IPS-NIHi7 (cell line): ENCODE data around the gene ST6GALNAC5.

ENCODE experiments used
- DNase-seq: peaks from one replicate; pipeline ENCODE4 v3.0.0; 2012; ENCODE audit warnings: mixed read lengths; ENCODE audit errors: extremely low spot score

ST6GALNAC5 gene

GRCh38 chr1:77012066-77012465, 144.8 kb downstream of the ST6GALNAC5 start:
- DNase-seq = no peak

GRCh38 chr1:77014073-77014788, 147.0 kb downstream of the ST6GALNAC5 start:
- no peak for DNase-seq

- DNase-seq = no peak
Observed at GRCh38 chr1:77015748-77016341, 148.6 kb downstream of the ST6GALNAC5 start.

- no peak for DNase-seq
Observed at GRCh38 chr1:77016386-77016985, 149.2 kb downstream of the ST6GALNAC5 start.

GRCh38 chr1:77018311-77018710, 151.0 kb downstream of the ST6GALNAC5 start:
- DNase-seq = no peak

GRCh38 chr1:77018761-77019160, 151.5 kb downstream of the ST6GALNAC5 start:
- peak; percentile 40 for DNase-seq

GRCh38 chr1:77021732-77022131, 154.5 kb downstream of the ST6GALNAC5 start:
- DNase-seq = no peak

GRCh38 chr1:77024500-77024899, 157.2 kb downstream of the ST6GALNAC5 start:
- peak; percentile 34 for DNase-seq

- DNase-seq = no peak
Observed at GRCh38 chr1:77025599-77025998, 158.3 kb downstream of the ST6GALNAC5 start.

- DNase-seq = peak; percentile 35
Observed at GRCh38 chr1:77026135-77026534, 158.9 kb downstream of the ST6GALNAC5 start.

- no peak for DNase-seq
Observed at GRCh38 chr1:77026640-77027039, 159.4 kb downstream of the ST6GALNAC5 start.

- no peak for DNase-seq
Observed at GRCh38 chr1:77027847-77028246, 160.6 kb downstream of the ST6GALNAC5 start.

GRCh38 chr1:77030401-77031105, 163.3 kb downstream of the ST6GALNAC5 start:
- DNase-seq = no peak

- DNase-seq = peak; percentile 30
Observed at GRCh38 chr1:77031106-77031662, 163.9 kb downstream of the ST6GALNAC5 start.

GRCh38 chr1:77036560-77036959, 169.3 kb downstream of the ST6GALNAC5 start:
- no peak for DNase-seq

- DNase-seq = no peak
Observed at GRCh38 chr1:77037038-77037437, 169.8 kb downstream of the ST6GALNAC5 start.

GRCh38 chr1:77038000-77038399, 170.7 kb downstream of the ST6GALNAC5 start:
- DNase-seq = no peak

- DNase-seq = no peak
Observed at GRCh38 chr1:77039111-77039510, 171.8 kb downstream of the ST6GALNAC5 start.

GRCh38 chr1:77039739-77040138, 172.5 kb downstream of the ST6GALNAC5 start:
- no peak for DNase-seq

GRCh38 chr1:77040826-77041225, 173.5 kb downstream of the ST6GALNAC5 start:
- DNase-seq = no peak

GRCh38 chr1:77044133-77044849, 177.0 kb downstream of the ST6GALNAC5 start:
- no peak for DNase-seq
